Left lobe of liver (tissue), 2 donors: ENCODE results near the gene TSEN54. TPM values are rescaled to one million over a fixed set of nuclear protein-coding genes. Genes with fewer than 3 reads are reported as not detected.
"Not testable (repeated sequence)": the region's sequence is repeated elsewhere in the genome, so short reads cannot be mapped to it uniquely, and the experiment has no call there.

Source experiments
- ATAC-seq: fragments of 200-7000 bp; cut with Tn5 transposase; one replicate; pipeline ENCODE4 v1.9.1; 2020; ENCODE audit warnings: mild to moderate bottlenecking, moderate library complexity
- DNase-seq: peaks from one replicate; pipeline ENCODE4 v3.0.0-alpha.2; 2020; ENCODE audit warnings: low spot score
- total RNA-seq: library from RNA; stranded (reverse); gene quantifications from one replicate; pipeline ENCODE4 v1.2.1, GENCODE V29; 2021
- donor health status: DM: no; HTN: no; CAD: no; lungs with moderate emphysema.
- donor health status: DM: no; HTN: yes; CAD: no.

Gene TSEN54
- total RNA-seq, 1 donor from 2014 or later, result 15.9 TPM

DNA sequence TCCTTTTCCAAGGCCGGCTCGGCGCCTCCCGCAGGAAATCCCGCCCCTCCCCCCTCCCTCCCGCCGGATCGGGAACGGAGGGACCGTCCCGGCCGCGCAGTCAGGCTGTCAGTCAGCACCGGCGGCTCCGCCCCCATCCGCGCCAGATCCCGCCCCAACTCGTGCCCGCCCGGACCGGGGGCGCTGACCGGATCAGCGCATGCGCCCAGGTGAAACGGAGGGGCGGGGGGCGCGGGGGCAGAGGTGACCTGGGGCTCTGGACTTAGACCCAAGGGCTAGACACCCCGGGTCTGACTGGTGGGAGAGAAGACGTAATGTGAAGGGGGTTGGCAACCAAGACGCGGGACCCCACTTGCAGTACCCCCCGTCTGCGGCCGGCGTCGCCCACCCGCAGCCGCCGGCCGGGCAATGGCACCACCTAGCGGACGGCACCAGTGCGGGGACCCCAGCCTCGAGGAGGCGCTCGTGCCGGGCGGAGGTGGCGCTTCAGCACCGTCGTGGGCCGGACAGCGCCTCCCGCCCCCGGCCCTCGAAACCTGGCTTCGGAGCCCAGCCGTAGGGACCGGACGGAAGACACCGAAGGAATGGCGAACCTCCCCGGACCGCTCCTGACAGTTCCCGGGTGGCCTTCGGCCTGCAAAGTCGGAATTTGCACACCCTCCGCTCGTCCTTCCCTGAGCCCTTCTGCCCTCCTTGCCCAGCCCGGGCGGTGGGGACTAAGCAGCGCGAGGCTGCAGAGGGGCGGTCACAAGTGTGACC is 653 bp upstream of the TSEN54 start, which contains the start of gene CASKIN2:
TSS of gene CASKIN2 (minus strand) at position 42 of the 759 bp plus-strand sequence. CDS start 1,733 bp downstream, outside the sequence.
- ATAC-seq (peak; percentile 77), DNase-seq (peak; percentile 98)

DNA sequence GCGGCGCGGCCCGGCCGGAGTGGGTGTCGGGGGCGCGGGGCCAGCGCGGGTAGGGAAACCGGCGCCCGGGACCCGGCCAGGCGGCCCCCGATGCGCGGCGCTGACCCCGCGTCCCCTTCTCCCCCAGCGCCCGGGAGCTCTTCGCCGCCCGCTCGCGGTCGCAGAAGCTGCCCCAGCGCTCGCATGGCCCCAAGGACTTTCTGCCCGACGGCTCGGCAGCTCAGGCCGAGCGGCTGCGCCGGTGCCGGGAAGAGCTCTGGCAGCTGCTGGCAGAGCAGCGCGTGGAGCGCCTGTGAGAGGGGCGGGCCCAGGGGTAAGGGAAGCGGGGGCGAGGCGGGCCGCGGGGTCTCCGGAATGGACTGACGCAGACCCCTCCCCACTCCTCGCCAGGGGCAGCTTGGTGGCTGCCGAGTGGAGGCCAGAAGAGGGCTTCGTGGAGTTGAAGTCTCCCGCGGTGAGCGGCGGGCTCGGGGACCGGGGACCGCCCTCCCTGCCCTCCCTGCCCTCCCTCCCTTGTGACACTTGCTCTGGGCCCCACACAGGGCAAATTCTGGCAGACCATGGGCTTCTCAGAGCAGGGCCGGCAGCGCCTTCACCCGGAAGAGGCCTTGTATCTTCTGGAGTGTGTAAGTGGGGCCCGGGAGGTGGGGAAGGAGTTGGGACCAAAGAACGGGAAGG is 430 bp downstream of the TSEN54 start:
- ATAC-seq (no peak), DNase-seq (peak; percentile 54)

DNA sequence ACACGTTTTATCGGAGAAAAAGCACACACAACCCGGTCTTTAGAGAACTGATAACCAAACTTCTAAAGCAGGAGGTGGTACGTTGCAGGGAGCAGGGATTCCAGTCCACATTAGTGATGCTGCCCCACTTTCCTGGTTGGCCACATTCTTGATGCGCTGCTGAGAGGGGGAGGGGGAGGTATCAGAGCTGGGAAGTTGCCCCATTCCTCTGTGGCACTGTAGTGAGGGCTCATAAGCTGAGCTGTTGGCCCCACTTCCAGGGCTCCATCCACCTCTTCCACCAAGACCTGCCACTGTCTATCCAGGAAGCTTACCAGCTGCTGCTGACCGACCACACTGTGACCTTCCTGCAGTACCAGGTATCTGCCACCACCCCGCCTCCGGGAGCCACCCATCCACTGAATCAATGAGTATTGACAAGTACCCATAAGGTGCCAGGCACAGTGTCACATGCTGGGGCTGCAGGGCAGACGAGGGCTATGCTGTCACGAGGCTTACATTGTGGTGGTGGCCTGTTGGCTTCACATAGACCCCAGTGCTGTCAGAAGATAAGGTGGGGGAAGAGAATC is 1.1 kb downstream of the TSEN54 start:
- ATAC-seq, result no peak
- peak; percentile 52 for DNase-seq

DNA sequence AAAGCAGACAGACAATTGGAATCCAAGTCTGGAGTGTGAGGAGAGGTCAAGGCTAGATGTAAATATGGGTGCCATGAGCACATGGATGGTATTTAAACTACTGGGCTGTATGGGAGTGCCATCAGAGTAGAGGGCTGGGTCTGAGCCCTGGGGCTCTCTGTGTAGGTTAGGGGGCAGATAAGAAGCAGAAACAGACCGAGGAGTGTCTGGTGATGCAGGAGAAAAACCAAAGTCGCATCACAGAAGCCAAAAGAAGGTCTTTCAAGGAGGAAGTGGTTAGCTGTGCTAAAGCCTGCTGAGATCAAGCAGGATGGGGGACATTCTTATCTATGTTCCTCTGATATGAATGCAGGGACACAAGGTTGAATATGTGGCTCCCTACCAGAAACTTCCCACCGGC is 1.9 kb downstream of the TSEN54 start:
- DNase-seq (no peak), ATAC-seq (no peak)

DNA sequence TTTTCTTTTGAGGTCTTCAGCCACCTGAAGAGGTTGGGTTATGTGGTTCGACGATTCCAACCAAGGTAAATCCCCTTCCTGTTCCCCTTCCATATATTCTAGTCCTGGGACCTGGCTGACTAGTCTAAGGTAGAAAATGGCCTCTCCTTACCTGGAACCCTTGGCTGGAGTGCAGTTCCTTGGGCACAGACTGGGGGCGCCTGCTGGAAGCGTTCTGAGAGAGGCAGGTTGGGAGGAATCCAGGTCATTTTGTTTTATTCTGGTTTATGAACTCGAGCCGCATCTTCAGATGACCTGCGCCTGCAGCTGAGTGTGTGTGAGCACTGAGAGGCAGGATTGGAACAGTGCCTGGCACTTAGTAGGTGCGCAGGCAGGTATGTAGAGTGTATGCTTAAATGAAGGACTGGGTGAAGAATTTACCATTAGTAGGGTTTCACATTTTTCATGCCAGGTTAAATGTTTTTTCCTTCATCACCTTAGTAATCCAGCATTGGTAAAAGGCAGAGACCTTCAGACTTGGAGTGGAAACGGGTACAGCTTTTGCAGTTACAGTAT is 2.7 kb downstream of the TSEN54 start:
- ATAC-seq (no peak), DNase-seq (no peak)

DNA sequence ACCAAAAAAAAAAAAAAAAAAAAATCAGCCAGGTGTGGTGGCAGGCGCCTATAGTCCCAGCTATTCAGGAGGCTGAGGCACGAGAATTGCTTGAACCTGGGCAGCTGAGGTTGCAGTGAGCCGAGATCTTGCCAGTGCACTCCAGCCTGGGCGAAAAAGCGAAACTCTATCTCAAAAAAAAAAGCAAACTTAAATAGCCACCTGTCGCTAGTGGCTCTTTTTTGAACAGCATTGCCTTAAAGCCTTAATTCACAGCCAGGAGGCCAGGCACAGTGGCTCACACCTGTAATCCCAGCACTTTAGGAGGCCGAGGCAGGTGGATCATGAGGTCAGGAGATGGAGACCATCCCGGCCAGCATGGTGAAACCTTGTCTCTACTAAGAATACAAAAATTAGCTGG is 4.1 kb downstream of the TSEN54 start:
- not testable (repeated sequence) for DNase-seq, ATAC-seq

DNA sequence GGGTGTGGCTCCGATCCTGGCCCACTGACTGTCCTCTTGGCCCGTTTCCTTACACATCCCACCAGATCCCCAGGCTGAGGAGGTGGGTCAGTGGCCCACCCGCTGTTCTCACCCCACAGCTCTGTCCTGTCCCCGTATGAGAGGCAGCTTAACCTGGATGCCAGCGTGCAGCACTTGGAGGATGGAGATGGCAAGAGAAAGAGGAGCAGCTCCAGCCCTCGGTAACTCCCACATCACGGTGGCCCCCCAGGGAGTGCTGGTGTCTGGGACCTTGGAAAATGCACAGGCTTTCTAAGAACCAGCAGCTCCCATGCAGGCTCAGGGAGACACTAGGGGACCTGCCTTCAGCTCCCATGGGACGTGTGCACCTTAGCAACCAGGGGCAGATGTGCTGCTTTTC is 5.0 kb downstream of the TSEN54 start:
- DNase-seq (no peak), ATAC-seq (no peak)

DNA sequence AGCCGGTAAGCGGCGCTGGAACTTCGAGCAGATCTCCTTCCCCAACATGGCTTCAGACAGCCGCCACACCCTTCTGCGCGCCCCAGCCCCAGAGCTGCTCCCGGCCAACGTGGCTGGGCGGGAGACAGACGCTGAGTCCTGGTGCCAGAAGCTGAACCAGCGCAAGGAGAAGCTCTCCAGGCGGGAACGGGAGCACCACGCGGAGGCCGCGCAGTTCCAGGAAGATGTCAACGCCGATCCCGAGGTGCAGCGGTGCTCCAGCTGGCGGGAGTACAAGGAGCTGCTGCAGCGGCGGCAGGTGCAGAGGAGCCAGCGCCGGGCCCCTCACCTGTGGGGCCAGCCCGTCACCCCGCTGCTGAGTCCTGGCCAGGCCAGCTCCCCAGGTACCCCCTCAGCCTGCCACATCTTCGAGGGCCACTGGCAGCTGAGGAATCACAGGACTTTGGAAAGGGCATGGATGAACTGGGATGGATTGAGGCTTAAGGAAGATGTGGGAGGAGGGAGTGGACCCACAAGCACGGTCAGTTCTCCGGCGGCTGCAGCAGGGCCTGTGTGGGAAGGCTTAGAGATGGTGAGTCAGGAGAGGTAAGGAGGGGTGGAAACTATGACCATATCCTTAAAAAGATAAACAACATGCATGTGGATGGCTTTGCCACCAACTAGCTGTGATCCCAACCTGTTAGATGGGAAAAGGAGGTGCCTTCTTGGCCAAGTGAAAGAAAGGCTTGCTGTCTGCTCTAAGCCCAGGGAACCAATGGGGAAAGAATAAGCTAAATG is 5.8 kb downstream of the TSEN54 start:
- no peak for ATAC-seq

DNA sequence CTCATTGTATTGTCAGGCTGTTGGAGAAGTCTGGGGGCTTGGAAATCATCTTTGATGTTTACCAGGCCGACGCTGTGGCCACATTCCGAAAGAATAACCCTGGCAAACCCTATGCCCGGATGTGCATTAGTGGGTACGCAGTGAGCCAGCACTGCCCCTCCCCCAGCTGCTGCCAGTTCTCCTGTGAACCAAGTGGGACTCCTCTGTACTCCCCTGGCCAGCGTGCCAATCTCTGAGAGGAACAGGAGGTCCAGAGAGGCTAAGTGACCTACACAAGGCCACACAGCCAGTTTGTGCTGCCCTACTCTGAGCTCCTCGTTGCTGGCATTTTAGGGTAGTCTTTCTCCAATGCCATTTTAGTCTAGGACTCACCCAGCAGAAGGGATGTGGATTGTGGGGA is 7.3 kb downstream of the TSEN54 start:
- ATAC-seq, result no peak
- DNase-seq, result no peak

More for the DNA sequence above, 5.8 kb downstream of the TSEN54 start:
- no peak for DNase-seq

DNA sequence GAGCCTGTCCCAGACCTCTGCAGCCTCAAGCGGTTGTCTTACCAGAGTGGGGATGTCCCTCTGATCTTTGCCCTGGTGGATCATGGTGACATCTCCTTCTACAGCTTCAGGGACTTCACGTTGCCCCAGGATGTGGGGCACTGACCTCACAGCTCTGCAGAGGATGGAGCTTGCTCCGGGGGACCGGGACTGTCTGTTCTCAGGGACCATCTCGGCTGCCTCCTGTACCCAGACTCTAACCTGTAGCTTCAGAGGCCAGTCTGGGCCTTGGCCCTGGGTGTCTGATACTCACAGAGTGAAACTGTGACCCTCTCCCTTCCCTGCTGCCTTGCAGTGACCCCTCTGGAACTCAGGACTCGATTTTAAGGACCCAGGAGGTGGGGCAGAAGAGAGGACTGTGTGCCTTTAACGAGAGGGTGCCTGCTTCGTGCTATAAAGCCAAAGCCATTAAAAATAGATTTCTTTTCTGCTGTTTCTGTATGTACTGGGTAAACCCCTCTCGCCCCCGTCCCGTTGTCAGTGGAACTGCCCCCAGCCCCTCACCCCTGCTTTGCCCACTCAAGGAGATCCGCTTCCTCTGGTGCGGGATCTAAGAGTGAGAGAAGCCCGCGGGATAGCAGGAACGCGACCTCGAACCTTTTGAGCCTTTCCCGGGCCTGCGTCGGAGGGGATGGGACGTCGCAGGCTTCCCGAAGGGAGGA is 8.1 kb downstream of the TSEN54 start:
- DNase-seq, result no peak
- ATAC-seq, result no peak

DNA sequence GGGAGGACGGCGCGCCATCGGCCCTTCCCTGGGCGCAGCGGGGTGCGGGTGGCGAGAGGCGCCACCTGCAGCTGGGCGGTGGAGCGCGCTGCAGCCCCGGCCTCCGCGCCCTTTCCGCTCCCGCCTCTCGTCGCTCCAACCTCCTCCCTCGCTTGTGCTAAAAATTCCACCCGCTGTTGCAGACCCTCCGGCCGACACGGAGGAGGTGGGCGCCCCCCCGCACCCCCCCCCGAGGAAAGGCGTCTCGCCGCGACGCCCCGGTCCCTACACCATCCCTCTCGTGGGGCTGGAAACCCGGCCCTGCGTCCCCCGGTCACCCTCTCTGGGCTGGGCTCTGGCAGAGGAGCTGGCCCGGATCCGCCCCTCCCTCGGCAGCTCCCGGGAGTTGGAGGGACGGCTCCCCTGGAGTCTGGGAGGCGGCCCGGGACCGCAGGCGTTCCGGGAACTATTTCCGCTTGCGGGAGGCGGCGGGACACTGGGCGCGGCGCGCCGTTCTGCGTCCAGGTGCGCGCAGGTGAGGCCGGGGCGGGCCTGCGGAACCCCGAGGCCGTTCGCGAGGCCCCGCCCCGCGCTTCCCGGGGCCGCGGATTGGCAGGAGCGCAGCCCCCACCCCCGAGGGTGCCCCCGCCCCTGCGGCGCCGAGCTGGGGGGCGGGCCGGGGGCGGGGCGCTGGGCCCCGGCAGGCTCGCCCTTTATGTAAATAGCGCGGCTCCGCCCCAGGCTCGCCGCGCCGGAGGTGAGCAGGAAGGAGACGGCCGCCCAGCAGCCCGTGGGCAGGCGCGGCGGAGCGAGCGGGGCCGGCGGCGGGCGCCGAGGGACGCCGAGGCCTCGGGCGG is 8.9 kb downstream of the TSEN54 start, which contains the start of gene LLGL2:
TSS of gene LLGL2 (plus strand) at position 728 of the 836 bp plus-strand sequence. CDS start 17,730 bp downstream, outside the sequence.
- DNase-seq (peak; percentile 91), ATAC-seq (peak; percentile 88)

DNA sequence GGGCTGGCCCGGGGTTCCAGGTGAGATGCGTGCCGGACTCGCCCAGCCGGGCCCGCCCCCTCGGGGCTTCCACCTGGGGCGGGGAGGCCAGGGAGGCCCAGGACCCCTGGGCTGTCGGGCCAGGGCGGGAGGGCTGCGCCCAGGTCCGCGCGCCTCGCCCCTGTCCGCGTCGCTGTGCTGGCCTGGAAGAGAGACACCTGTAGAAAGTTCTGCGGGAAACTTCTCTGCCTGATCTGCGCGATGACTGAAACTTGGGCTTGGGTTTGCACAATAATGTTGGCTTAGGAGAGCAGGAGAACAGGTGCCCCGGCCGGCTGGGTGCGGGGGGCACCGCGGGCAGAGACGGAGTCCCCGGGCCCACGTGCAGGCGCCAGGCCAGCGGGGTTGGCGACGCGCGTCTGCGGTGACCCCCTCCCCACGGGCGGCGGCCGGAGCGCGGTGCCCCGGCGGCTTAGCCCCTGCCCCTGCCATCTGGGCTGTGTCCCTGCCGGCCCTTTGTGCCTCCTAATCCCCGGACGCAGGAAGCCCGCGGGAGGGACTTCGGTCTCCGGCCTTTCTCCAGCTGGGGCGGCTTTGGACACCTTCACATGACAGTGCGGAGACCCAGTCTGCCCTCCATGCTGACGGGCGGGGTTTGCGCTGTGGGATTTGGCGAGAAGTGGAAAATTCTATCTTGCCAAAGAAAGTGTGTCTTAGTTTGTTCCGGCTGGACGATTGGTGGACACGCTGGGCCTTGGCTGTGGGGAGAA is 9.7 kb downstream of the TSEN54 start:
- DNase-seq (peak; percentile 78), ATAC-seq (peak; percentile 50)

DNA sequence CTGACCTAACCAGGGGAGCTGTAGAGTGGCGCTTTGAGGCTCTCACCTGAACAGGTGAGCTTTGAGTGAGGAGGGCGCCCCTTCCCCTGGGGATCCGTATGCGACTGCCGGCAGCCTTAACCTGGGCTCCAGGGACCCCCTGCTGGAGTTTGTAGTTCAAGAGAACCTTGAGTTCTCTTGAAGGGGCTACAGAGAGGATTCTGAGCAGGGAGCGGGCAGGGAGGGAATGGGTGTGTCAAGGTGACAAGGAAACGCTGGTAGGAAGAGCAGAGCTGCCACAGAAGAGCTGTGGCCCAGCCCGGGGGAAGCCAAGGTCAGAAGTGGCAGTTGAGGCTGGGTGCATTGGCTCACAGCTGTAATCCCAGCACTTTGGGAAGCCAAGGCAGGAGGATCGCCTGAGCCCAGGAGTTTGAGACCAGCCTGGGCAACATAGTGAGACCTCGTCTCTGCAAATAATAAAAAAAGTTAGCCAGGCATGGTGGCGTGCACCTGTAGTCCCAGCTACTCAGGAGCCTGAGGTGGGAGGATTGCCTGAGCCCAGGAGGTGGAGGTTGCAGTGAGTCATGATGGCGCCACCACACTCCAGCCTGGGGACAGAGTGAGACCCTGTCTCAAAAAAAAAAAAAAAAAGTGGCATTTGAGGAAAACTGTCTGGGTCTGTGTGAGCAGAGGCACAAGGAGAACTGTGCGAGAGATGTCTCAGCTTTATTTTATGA is 10.4 kb downstream of the TSEN54 start:
- ATAC-seq, result no peak
- no peak for DNase-seq

DNA sequence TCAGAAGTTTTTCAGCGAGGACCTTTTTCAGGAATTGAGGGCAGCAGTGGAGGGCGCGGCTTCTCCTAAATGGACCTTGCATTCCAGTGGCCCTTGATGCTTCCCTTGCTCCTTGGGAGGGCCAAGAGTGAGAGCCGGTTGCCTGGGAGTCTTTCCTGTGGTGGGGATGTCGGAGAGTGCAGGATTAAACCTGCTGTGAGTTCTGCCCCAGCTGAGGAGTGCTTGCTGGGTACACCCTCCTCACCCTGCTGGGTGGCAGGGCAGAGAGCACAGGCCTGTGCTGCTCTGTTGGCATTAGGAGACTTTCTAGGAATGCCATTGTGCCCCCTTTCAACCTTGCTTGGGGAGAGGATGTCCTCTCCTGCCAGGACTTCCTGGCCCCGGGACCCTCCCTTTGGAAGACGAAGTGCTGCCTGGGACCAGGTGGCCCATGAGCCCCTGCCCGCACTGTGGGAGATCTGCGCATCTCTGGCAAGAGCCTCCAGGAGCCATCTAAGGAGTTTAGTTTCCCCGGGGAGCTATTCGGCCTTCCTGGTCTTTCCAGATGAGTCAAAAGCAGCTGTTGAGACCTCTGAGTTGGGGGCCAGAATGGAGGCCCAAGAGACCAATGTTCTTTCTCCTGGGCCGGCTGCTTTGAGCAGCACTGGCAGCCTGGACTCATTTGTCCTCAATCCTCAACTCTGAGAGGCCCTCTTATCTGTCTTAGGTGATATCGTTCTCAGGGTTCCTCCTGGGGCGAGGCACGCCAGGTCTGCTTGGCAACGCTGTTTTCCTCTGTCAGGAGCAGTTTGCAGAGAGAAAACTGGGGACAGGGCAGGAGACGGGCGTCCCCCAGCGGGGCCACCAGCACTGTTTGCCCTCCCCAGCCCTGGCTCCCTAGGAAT is 14.8 kb downstream of the TSEN54 start:
- DNase-seq (no peak), ATAC-seq (no peak)

DNA sequence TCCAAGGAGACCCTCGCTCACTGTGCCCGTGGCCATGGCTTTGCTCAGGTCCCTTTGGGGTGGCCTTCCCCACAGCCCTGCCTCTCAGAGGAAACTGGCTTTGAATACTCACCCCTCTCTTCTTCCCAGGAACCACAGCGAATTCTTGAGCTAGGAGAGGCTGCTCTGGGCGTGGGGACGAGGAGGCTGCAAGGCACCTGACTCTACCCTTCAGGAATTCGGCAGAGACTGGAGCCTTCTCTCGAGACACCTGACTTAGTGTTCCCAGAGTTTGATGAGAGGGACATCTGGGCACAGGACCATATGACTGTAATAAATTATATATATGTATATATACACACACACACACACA is 15.4 kb downstream of the TSEN54 start:
- DNase-seq (no peak), ATAC-seq (no peak)

DNA sequence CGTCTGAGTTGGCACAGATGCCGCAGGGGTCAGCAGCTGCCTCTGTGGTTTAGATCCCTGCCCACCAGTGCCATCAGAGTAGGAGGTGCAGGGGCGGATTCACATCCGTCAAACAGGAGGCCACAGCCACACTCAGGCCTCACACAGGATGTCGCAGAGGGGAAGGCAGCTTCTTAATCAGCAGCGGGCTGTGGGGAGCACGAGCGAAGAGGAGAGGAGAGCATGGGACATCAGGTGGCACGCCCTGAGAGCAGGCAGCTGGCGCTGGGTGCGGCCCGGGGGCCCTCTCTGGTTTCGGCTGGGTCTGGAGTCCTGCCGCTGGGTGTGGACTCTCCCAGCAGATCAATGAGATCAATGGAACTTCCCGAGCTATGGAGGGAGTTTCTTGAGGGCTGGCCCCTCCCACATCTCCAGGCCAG is 18.8 kb downstream of the TSEN54 start:
- no peak for ATAC-seq
- no peak for DNase-seq

DNA sequence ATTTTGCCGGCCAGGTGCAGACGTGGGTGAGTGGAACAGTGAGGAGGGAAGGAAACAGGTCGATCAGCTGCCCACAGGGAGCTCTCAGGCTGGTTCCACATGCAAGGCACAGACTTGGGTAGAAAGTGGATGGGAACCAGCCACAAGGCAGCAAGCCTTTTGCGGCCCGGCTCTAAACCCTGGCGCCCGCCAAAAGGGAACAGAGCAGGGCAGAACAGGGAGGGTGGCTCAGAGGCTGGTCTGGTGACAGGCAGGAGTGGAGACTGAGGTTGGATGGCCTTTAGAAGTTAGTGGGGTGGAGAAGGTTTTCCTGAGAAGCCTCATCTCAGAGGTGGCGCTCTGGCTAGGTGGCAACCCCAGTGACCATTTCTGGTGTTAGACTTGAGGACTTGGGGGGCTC is 19.5 kb downstream of the TSEN54 start:
- DNase-seq, result no peak
- ATAC-seq, result no peak
